GM13976 (cell line): ENCODE results near the gene MTRR.

ENCODE experiments used
- DNase-seq: peaks from one replicate; pipeline ENCODE4 v3.0.0; 2012; ENCODE audit warnings: low spot score
- in situ Hi-C: fragments of 300-500 bp; cut with MboI; formaldehyde crosslinking; loops from one replicate; pipeline ENCODE4 v1.12.0; 2022; ENCODE audit warnings: low sequenced_read_pairs, mixed read lengths, inconsistent platforms; ENCODE audit not compliant: unreplicated experiment
- TF ChIP-seq, protein P1 (sequence below): IDR thresholded peaks from 2 replicates; pipeline ENCODE4 v1.5.1; 2012; ENCODE audit warnings: borderline replicate concordance, mild to moderate bottlenecking; ENCODE audit not compliant: insufficient read depth; ENCODE audit errors: extremely low read depth, missing control alignments, control extremely low read depth

The MTRR gene

DNA sequence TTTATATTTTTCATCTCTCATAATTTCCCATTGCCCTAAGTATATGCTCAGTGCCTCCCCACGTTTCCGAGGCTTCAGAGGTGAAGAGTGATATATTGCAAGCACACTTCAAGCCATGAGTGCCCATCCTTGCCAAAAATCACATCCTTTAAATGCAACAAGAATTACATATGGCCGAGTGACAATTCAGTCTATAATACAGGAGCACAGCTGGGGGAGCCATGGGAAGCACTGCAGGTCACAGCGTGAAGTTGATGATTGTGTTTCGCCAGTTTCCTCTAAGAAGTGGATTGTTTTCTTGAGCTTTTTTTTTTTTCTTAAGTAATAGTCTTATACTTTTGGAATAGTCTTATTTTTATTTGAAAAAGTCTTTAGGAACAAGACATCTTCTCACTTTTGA, 61.1 kb downstream of the MTRR start:
- in situ Hi-C loops: no loop called here
- TF ChIP-seq, protein P1, sequence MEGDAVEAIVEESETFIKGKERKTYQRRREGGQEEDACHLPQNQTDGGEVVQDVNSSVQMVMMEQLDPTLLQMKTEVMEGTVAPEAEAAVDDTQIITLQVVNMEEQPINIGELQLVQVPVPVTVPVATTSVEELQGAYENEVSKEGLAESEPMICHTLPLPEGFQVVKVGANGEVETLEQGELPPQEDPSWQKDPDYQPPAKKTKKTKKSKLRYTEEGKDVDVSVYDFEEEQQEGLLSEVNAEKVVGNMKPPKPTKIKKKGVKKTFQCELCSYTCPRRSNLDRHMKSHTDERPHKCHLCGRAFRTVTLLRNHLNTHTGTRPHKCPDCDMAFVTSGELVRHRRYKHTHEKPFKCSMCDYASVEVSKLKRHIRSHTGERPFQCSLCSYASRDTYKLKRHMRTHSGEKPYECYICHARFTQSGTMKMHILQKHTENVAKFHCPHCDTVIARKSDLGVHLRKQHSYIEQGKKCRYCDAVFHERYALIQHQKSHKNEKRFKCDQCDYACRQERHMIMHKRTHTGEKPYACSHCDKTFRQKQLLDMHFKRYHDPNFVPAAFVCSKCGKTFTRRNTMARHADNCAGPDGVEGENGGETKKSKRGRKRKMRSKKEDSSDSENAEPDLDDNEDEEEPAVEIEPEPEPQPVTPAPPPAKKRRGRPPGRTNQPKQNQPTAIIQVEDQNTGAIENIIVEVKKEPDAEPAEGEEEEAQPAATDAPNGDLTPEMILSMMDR: no peak
- DNase-seq: no peak

DNA sequence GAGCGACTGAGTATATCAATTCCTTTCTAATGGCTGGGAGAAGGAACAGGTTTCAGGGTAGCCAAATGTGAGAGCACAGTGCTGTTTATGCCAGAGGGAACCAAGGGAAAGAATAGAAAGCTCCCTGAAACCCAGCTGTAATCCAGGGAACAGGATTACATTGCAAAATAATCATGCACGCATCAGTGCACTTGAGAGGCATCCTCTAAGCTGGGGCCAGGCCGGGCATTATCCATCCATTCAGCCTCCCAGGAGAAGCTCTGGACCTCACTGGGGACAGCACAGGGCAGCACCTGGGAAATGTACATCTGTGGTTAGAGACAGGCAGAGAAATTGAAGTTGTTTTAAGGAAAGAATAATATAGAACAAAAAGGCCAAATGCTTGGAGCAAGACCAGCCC, 72.7 kb downstream of the MTRR start:
- in situ Hi-C loops: no loop called here
- no peak for DNase-seq
- TF ChIP-seq, protein P1: no peak

DNA sequence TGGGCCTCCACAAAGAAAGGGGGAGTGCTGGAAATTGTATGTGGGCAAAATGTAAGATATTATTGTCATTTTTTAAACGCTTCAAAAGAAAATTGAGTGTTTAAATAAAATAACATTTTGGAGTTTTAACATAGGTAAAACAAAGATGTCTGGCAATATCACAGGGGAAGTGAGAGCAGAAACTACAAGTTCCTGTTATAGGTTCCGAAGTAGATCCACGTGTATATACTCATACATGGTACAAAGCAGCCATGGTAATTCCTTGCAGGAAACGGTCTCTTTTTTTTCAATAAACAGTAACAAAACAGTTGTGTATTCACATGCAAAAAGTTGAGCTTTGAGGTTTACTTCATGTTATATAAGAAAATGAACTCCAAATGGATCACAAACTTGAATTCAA, 78.4 kb downstream of the MTRR start:
- DNase-seq: no peak

More for the DNA sequence above, 78.4 kb downstream of the MTRR start:
- TF ChIP-seq, protein P1: no peak
- in situ Hi-C loops: no loop called here
